IMR-90 (cell line): ENCODE measurements around the gene UCHL5.

Experiments
- MAFK ChIP-seq: IDR thresholded peaks from 2 replicates; pipeline ENCODE4 v1.6.1; 2012; ENCODE audit warnings: low read depth, low read length, improper control_type of control experiment
- SMC3 ChIP-seq: fragments of 150-350 bp; IDR thresholded peaks from 2 replicates; pipeline ENCODE4 v1.6.1; 2016; ENCODE audit warnings: low read depth, mild to moderate bottlenecking, antibody characterized with exemption, low read length, moderate library complexity
- TF ChIP-seq, protein P1 (sequence below): fragments of 150-350 bp; IDR thresholded peaks from 2 replicates; pipeline ENCODE4 v1.6.1; 2017; ENCODE audit warnings: mild to moderate bottlenecking, antibody characterized with exemption, low read length, low read depth
- TF ChIP-seq, protein P2 (sequence below): conservative IDR thresholded peaks from 2 replicates; pipeline ENCODE4 v1.5.1; 2012; ENCODE audit warnings: mild to moderate bottlenecking, low read depth, low read length, improper control_type of control experiment

DNA sequence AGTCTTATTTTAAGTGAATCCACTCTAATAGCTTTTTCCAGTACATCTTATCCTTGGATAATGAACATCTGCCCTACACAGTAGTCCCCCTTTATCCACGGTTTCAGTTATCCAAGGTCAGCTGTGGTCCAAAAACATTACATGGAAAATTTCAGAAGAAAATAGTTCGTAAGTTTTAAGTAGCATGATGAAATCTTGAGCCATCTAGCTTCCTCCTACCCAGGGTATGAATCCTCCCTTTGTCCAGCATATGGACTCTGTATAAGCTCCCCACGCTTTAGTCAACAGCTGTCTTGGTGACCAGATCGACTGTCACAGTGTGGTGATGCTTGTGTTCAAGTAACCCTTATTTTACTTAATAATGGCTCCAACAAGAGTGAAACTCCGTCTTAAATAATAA is 43.5 kb upstream of the UCHL5 start:
- TF ChIP-seq, protein P1, sequence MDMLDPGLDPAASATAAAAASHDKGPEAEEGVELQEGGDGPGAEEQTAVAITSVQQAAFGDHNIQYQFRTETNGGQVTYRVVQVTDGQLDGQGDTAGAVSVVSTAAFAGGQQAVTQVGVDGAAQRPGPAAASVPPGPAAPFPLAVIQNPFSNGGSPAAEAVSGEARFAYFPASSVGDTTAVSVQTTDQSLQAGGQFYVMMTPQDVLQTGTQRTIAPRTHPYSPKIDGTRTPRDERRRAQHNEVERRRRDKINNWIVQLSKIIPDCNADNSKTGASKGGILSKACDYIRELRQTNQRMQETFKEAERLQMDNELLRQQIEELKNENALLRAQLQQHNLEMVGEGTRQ: no peak
- TF ChIP-seq SMC3 (no peak), MAFK (no peak)
- TF ChIP-seq, protein P2, sequence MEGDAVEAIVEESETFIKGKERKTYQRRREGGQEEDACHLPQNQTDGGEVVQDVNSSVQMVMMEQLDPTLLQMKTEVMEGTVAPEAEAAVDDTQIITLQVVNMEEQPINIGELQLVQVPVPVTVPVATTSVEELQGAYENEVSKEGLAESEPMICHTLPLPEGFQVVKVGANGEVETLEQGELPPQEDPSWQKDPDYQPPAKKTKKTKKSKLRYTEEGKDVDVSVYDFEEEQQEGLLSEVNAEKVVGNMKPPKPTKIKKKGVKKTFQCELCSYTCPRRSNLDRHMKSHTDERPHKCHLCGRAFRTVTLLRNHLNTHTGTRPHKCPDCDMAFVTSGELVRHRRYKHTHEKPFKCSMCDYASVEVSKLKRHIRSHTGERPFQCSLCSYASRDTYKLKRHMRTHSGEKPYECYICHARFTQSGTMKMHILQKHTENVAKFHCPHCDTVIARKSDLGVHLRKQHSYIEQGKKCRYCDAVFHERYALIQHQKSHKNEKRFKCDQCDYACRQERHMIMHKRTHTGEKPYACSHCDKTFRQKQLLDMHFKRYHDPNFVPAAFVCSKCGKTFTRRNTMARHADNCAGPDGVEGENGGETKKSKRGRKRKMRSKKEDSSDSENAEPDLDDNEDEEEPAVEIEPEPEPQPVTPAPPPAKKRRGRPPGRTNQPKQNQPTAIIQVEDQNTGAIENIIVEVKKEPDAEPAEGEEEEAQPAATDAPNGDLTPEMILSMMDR: no peak
